Neural progenitor cell (in vitro differentiated cells): ENCODE data around the gene CFAP43. TPM values are rescaled to one million over a fixed set of nuclear protein-coding genes. Genes with fewer than 3 reads are reported as not detected.

Experiments
- DNase-seq: peaks from one replicate; pipeline ENCODE4 v3.0.0-alpha.2; 2016; ENCODE audit warnings: low spot score
- H2AFZ ChIP-seq: fragments of 200-600 bp; sonication (generic); replicated peaks from 2 replicates; pipeline ENCODE4 v1.6.1; 2016; ENCODE audit warnings: antibody characterized with exemption
- H3F3A ChIP-seq: fragments of 200-600 bp; sonication (generic); 2 replicates; pipeline ENCODE4 v1.6.1; 2016; ENCODE audit warnings: antibody characterized with exemption, low read depth
- H3K27ac ChIP-seq: fragments of 200-600 bp; sonication (generic); 2 replicates; pipeline ENCODE4 v1.5.1; 2016; ENCODE audit warnings: mild to moderate bottlenecking
- H3K27me3 ChIP-seq: fragments of 200-600 bp; sonication (generic); 2 replicates; pipeline ENCODE4 v1.6.1; 2016; ENCODE audit warnings: mild to moderate bottlenecking, moderate library complexity
- H3K36me3 ChIP-seq: fragments of 200-600 bp; sonication (generic); 2 replicates; pipeline ENCODE4 v1.5.1; 2016
- H3K4me1 ChIP-seq: fragments of 200-600 bp; sonication (generic); 2 replicates; pipeline ENCODE4 v1.6.1; 2016; ENCODE audit warnings: mixed run types
- H3K4me2 ChIP-seq: fragments of 200-600 bp; sonication (generic); 2 replicates; pipeline ENCODE4 v1.6.1; 2016
- H3K4me3 ChIP-seq: fragments of 200-600 bp; sonication (generic); 2 replicates; pipeline ENCODE4 v1.5.1; 2016
- H3K79me2 ChIP-seq: fragments of 200-600 bp; sonication (generic); 2 replicates; pipeline ENCODE4 v1.6.1; 2016; ENCODE audit warnings: low read depth
- H3K9ac ChIP-seq: fragments of 200-600 bp; sonication (generic); 2 replicates; pipeline ENCODE4 v1.6.1; 2016
- H3K9me3 ChIP-seq: fragments of 200-600 bp; sonication (generic); 2 replicates; pipeline ENCODE4 v1.5.1; 2016; ENCODE audit warnings: low read depth
- H4K20me1 ChIP-seq: fragments of 200-600 bp; sonication (generic); 2 replicates; pipeline ENCODE4 v1.6.1; 2016; ENCODE audit warnings: low read depth
- H3K27ac Mint-ChIP-seq: 3 replicates; pipeline ENCODE4 v1.8.0; 2021; ENCODE audit warnings: mixed read lengths
- H3K27me3 Mint-ChIP-seq: 2 replicates; pipeline ENCODE4 v1.8.0; 2022; ENCODE audit warnings: low read depth, mild to moderate bottlenecking, inconsistent platforms, moderate library complexity, mixed read lengths; ENCODE audit not compliant: insufficient read depth
- H3K36me3 Mint-ChIP-seq: 3 replicates; pipeline ENCODE4 v1.8.0; 2021; ENCODE audit warnings: mixed read lengths
- H3K4me1 Mint-ChIP-seq: 3 replicates; pipeline ENCODE4 v1.8.0; 2021; ENCODE audit warnings: mixed read lengths
- H3K4me3 Mint-ChIP-seq: 3 replicates; pipeline ENCODE4 v1.8.0; 2021; ENCODE audit warnings: mild to moderate bottlenecking, moderate library complexity, mixed read lengths
- H3K9me3 Mint-ChIP-seq: 3 replicates; pipeline ENCODE4 v1.8.0; 2020; ENCODE audit warnings: mixed read lengths
- EZH2 ChIP-seq: fragments of 200-600 bp; sonication (generic); IDR thresholded peaks from 2 replicates; pipeline ENCODE4 v1.6.1; 2017; ENCODE audit warnings: antibody characterized with exemption, mild to moderate bottlenecking, moderate library complexity
- EZH2phosphoT487 ChIP-seq: fragments of 200-600 bp; sonication (generic); IDR thresholded peaks from 2 replicates; pipeline ENCODE4 v1.6.1; 2017; ENCODE audit warnings: antibody characterized with exemption
- total RNA-seq: library from RNA; depleted of rRNA; stranded (reverse); fragments of >200 nt; gene quantifications from 2 replicates; pipeline ENCODE4 v1.2.3, GENCODE V29; 2015; ENCODE audit warnings: low replicate concordance
- TF ChIP-seq, protein P1 (sequence below): fragments of 200-600 bp; sonication (generic); IDR thresholded peaks from 2 replicates; pipeline ENCODE4 v1.5.1; 2017; ENCODE audit warnings: antibody characterized with exemption, mild to moderate bottlenecking

Gene CFAP43
- total RNA-seq, 1 donor from 2014 or later = 2.7 TPM

DNA sequence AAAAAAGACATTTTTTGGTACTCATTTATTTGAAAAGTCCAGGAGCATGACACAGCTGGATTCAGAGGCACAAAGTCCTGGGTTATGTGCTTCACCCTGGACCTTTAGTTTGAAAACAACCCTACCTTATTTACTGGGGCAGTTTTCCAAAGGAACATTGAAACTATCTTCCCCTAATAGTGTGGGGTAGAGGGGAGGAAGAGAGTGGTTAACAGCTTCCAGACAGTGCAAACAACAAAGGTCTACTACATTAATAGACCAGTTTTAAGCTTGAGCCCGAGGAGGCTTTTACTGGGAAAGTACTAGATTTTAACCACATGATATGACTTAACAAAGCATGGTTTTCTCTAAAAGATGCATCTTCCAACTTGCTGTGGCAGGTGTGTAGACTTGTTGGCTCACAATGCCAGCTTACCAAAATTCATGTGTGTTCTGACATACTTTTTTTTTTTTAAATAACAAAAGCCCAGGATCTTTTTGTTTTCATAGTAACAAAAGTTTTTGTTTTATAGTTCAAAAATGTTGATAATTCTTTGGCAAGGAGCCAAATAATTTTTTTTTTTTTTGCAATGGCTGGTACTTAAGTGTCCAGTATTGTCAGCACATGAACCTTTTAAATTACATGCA lies 24.3 kb upstream of the CFAP43 start:
- no peak for DNase-seq
- Mint-ChIP-seq H3K4me1 (peaks cover 22% of the 10 kb centered on the region), H3K27me3 (no peaks in the 10 kb centered on the region), H3K4me3 (no peak overlapping the region), H3K27ac (no peak overlapping the region), H3K36me3 (peaks cover 8% of the 10 kb centered on the region), H3K9me3 (no peaks in the 10 kb centered on the region)
- Histone ChIP-seq H3K4me2 (peak overlapping the region; percentile 91), H4K20me1 (no peaks in the 10 kb centered on the region), H3K4me1 (peaks cover 15% of the 10 kb centered on the region), H3K27ac (no peak overlapping the region), H3K9me3 (no peaks in the 10 kb centered on the region), H3K27me3 (peaks cover 43% of the 10 kb centered on the region), H3F3A (peaks cover 15% of the 10 kb centered on the region), H2AFZ (no peak overlapping the region), H3K9ac (no peak overlapping the region), H3K36me3 (no peaks in the 10 kb centered on the region), H3K4me3 (no peak overlapping the region), H3K79me2 (peaks cover 14% of the 10 kb centered on the region)
- TF ChIP-seq, protein P1, sequence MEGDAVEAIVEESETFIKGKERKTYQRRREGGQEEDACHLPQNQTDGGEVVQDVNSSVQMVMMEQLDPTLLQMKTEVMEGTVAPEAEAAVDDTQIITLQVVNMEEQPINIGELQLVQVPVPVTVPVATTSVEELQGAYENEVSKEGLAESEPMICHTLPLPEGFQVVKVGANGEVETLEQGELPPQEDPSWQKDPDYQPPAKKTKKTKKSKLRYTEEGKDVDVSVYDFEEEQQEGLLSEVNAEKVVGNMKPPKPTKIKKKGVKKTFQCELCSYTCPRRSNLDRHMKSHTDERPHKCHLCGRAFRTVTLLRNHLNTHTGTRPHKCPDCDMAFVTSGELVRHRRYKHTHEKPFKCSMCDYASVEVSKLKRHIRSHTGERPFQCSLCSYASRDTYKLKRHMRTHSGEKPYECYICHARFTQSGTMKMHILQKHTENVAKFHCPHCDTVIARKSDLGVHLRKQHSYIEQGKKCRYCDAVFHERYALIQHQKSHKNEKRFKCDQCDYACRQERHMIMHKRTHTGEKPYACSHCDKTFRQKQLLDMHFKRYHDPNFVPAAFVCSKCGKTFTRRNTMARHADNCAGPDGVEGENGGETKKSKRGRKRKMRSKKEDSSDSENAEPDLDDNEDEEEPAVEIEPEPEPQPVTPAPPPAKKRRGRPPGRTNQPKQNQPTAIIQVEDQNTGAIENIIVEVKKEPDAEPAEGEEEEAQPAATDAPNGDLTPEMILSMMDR = no peak
- TF ChIP-seq EZH2phosphoT487 = no peak
- no peak for TF ChIP-seq EZH2

DNA sequence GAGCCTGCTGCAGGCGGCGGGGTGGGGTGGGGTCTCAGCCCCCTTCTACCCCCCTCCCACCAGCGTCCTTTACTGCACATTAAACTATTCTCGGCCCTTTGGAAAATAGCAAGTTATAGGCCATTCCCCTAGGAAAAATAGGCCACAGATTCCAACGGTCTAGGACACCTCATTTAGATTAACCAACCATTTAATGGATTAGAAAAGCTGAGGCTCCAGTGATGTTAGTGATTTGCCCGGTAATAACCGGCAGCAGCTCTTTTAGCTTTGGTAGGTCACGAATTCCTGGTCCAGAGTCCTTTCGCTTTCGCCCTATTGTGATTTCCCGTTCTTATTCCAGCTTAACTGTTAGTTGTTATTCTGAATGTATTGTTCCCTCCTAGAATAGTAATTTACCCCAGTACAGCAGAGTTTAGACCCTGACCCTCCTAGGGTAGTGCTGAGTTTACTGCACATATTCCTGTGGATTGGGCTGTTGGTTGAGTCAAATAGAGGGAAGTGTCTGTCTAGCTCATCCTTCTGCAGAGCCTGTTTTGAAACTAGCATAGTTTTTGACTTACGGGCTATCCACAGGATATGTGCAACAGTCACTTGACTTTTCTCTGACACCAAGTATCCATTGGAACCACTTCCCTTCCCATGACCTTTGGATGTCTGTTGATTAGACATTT lies 23.3 kb upstream of the CFAP43 start:
- H3K27ac ChIP-seq = no peak overlapping the region
- H3K9ac ChIP-seq = peak overlapping the region; percentile 10
- H4K20me1 ChIP-seq = no peaks in the 10 kb centered on the region
- Mint-ChIP-seq H3K27me3 (no peaks in the 10 kb centered on the region), H3K9me3 (no peaks in the 10 kb centered on the region), H3K27ac (peak overlapping the region; percentile 55), H3K36me3 (peaks cover 8% of the 10 kb centered on the region), H3K4me1 (peaks cover 28% of the 10 kb centered on the region), H3K4me3 (peak overlapping the region; percentile 93)
- peak; percentile 50 for DNase-seq
- peaks cover 15% of the 10 kb centered on the region for H3K4me1 ChIP-seq
- peak; percentile 9 for TF ChIP-seq EZH2
- TF ChIP-seq, protein P1 = no peak
- peak overlapping the region; percentile 68 for H3K4me3 ChIP-seq
- H3F3A ChIP-seq = peaks cover 15% of the 10 kb centered on the region
- peak overlapping the region; percentile 75 for H2AFZ ChIP-seq
- H3K9me3 ChIP-seq = no peaks in the 10 kb centered on the region
- H3K79me2 ChIP-seq = peaks cover 14% of the 10 kb centered on the region
- H3K36me3 ChIP-seq = no peaks in the 10 kb centered on the region
- peak overlapping the region; percentile 91 for H3K4me2 ChIP-seq
- H3K27me3 ChIP-seq = peaks cover 43% of the 10 kb centered on the region

GRCh38 chr10:104254493-104255310 lies 22.5 kb upstream of the CFAP43 start, which contains the start of gene GSTO1:
TSS of gene GSTO1 (plus strand) at chr10:104254892. CDS start at chr10:104254929, 37 bp downstream.
- H3K9me3 Mint-ChIP-seq = no peaks in the 10 kb centered on the region
- Histone ChIP-seq H3F3A (peaks cover 15% of the 10 kb centered on the region), H3K79me2 (peaks cover 14% of the 10 kb centered on the region), H3K27ac (no peak within 1 kb of the TSS), H3K27me3 (peaks cover 43% of the 10 kb centered on the region), H3K4me3 (peak within 1 kb of the TSS; percentile 68), H3K36me3 (no peaks in the 10 kb centered on the region), H3K4me2 (peak within 1 kb of the TSS; percentile 91), H3K4me1 (peaks cover 15% of the 10 kb centered on the region), H2AFZ (peak within 1 kb of the TSS; percentile 75), H3K9ac (peak within 1 kb of the TSS; percentile 10), H3K9me3 (no peaks in the 10 kb centered on the region), H4K20me1 (no peaks in the 10 kb centered on the region)
- H3K36me3 Mint-ChIP-seq = peaks cover 8% of the 10 kb centered on the region
- H3K27me3 Mint-ChIP-seq = no peaks in the 10 kb centered on the region
- H3K4me3 Mint-ChIP-seq = peak within 1 kb of the TSS; percentile 93
- H3K27ac Mint-ChIP-seq = peak within 1 kb of the TSS; percentile 72
- TF ChIP-seq, protein P1 = no peak
- peak; percentile 36 for TF ChIP-seq EZH2
- peaks cover 29% of the 10 kb centered on the region for H3K4me1 Mint-ChIP-seq
- peak; percentile 67 for DNase-seq
